Adipocyte (in vitro differentiated cells): Measurements from ENCODE around the gene LFNG.
"Not testable (repeated sequence)": the region's sequence is repeated elsewhere in the genome, so short reads cannot be mapped to it uniquely, and the experiment has no call there.

Experiments
- DNase-seq: peaks from one replicate; pipeline ENCODE4 v3.0.0-alpha.2; 2015; ENCODE audit warnings: low read depth
- H3K27me3 ChIP-seq: replicated peaks from 2 replicates; pipeline ENCODE4 v1.7.0; 2013; ENCODE audit warnings: mild to moderate bottlenecking, low read length, moderate library complexity; ENCODE audit not compliant: control insufficient read depth, insufficient read depth
- H3K36me3 ChIP-seq: 2 replicates; pipeline ENCODE4 v1.7.0; 2013; ENCODE audit warnings: low read length, mild to moderate bottlenecking, moderate library complexity; ENCODE audit not compliant: control insufficient read depth, insufficient read depth, severe bottlenecking
- H3K4me1 ChIP-seq: 2 replicates; pipeline ENCODE4 v1.7.0; 2013; ENCODE audit warnings: mild to moderate bottlenecking, low read length, moderate library complexity; ENCODE audit not compliant: control insufficient read depth, insufficient read depth
- H3K4me3 ChIP-seq: 2 replicates; pipeline ENCODE4 v1.7.0; 2013; ENCODE audit warnings: mild to moderate bottlenecking, low read length, moderate library complexity
- H3K9ac ChIP-seq: 2 replicates; pipeline ENCODE4 v1.7.0; 2013; ENCODE audit warnings: mild to moderate bottlenecking, low read length, moderate library complexity
- H3K9me3 ChIP-seq: 2 replicates; pipeline ENCODE4 v1.7.0; 2013; ENCODE audit warnings: mild to moderate bottlenecking, low read length, moderate library complexity; ENCODE audit not compliant: control insufficient read depth

LFNG gene

GRCh38 chr7:2546776-2547586 lies 27.4 kb downstream of the LFNG start:
- DNase-seq, result no peak
- no peak overlapping the region for H3K9ac ChIP-seq
- H3K4me1 ChIP-seq, result no peaks in the 10 kb centered on the region
- peaks cover 56% of the 10 kb centered on the region for H3K36me3 ChIP-seq
- H3K9me3 ChIP-seq, result no peaks in the 10 kb centered on the region
- H3K4me3 ChIP-seq, result no peak overlapping the region
- no peaks in the 10 kb centered on the region for H3K27me3 ChIP-seq

DNA sequence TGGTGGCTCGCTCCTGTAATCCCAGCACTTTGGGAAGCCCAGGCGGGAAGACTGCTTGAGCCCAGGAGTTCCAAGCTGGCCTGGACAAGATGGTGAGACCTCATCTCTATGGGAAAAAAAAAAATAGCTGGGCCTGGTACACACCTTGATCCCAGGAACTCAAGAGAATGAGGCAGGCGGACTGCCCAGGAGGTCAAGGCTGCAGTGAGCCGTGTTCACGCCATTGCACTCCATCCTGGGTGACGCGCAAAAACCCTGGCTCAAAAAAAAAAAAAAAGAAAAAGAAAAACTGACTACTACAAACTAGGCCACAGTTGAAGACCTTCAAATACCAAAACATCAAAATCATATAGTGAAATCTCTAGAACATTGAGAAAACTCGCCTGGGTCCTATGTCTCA lies 31.8 kb downstream of the LFNG start:
- Histone ChIP-seq H3K36me3 (peaks cover 27% of the 10 kb centered on the region), H3K27me3 (no peaks in the 10 kb centered on the region), H3K4me3 (no peak overlapping the region), H3K9me3 (no peaks in the 10 kb centered on the region), H3K4me1 (peaks cover 12% of the 10 kb centered on the region), H3K9ac (no peak overlapping the region)
- DNase-seq, result no peak

DNA sequence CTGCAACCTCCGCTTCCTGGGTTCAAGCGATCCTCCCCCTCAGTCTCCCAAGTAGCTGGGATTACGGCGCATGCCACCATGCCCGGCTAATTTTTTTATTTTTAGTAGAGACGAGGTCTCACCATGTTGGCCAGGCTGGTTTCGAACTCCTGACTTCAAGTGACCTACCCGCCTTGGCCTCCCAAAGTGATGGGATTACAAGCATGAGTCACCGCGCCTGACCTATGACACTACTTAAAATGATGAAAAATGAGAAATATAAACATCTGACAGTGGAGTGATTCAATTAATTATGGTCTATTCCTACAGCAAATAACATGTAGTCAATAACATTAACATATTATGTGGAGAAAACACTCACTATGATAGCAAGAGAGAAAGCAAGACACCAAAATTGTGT lies 33.5 kb downstream of the LFNG start:
- Histone ChIP-seq H3K36me3 (peaks cover 13% of the 10 kb centered on the region), H3K9me3 (no peaks in the 10 kb centered on the region), H3K27me3 (no peaks in the 10 kb centered on the region), H3K4me3 (no peak overlapping the region), H3K4me1 (peaks cover 12% of the 10 kb centered on the region), H3K9ac (no peak overlapping the region)
- no peak for DNase-seq

DNA sequence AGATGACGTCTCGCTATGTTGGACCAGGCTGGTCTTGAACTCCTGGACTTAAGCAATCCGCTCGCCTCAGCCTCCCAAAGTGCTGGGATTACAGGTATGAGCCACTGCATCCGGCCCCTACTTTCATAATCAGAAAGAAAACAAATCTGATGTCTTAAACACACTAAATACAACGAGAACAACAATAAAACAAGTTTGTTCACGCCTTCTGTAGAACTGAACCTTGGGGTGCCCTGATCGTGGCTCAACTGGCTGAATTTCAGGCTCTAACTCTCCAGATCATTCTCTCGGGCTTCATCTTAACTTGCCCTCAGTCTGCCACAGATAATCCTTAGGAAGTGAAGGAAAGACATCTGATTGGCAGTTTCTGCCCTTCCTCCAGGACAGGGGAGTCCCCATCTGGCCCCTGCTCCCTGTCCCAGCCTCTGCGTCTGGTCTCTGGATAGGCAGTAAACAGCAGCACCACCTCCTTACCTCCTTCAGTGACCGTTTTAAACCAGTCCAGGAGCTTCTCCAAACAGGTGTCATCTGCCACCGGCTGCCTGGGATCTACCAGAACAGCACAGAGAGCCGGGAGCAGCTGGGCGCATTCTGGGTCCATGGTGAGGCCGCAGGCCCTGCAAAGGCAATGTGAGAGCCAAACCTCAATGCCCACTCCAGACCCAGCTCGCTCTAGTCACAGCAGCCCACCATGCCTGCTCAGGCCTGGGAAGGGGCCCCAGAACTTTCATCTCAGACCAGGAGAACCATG lies 34.4 kb downstream of the LFNG start:
- DNase-seq, result no peak
- peaks cover 18% of the 10 kb centered on the region for H3K4me1 ChIP-seq
- peak overlapping the region; percentile 99 for H3K9ac ChIP-seq
- H3K36me3 ChIP-seq, result peaks cover 7% of the 10 kb centered on the region
- no peaks in the 10 kb centered on the region for H3K27me3 ChIP-seq
- H3K9me3 ChIP-seq, result no peaks in the 10 kb centered on the region
- peak overlapping the region; percentile 89 for H3K4me3 ChIP-seq

- H3K9ac ChIP-seq, result peak overlapping the region; percentile 99
- DNase-seq, result peak; percentile 14
- H3K9me3 ChIP-seq, result no peaks in the 10 kb centered on the region
- peak overlapping the region; percentile 89 for H3K4me3 ChIP-seq
- H3K27me3 ChIP-seq, result no peaks in the 10 kb centered on the region
- H3K36me3 ChIP-seq, result peaks cover under 1% of the 10 kb centered on the region
- H3K4me1 ChIP-seq, result peaks cover 18% of the 10 kb centered on the region
Measured at GRCh38 chr7:2554661-2555111, 35.1 kb downstream of the LFNG start.

- DNase-seq, result peak; percentile 97
- Histone ChIP-seq H3K4me1 (peaks cover 25% of the 10 kb centered on the region), H3K4me3 (peak within 1 kb of the TSS; percentile 89), H3K36me3 (no peaks in the 10 kb centered on the region), H3K9ac (peak within 1 kb of the TSS; percentile 99), H3K9me3 (no peaks in the 10 kb centered on the region), H3K27me3 (no peaks in the 10 kb centered on the region)
Measured at GRCh38 chr7:2555121-2556052, 35.8 kb downstream of the LFNG start, which contains the start of gene BRAT1. Gene BRAT1 (minus strand): TSS chr7:2555524. CDS start chr7:2554431, 1,093 bp downstream.

DNA sequence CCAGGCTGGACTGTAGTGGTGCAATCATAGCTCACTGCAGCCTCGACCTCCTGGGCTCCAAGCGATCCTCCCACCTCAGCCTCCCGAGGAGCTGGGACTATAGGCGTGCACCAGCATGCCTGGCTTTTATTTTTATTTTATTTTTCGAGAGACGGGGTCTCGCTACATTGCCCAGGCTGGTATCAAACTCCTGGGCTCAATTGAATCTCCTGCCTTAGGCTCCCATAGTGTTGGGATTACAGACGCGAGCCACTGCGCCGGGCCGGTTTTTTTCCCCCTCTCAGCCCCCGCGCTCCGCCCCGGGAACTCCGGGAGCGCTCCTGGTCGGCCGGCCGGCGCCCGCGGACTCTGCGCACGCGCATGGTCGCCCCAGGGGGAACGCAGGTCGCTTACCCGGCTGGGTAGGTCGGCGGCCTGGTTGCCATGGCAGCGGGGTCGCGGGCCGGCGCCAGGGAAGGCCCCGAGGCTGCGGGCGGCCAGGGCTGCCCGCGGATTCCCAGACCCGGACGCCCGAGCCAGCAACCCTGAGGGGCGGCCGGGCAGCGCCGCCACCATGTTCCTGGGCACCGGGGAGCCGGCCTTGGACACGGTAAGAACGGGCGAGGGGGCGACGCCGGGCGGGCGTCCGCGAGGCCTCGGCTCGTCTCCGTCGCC lies 39.2 kb downstream of the LFNG start, which contains the start of gene IQCE:
Gene IQCE, plus strand, starts transcription at position 351 of the 654 bp plus-strand sequence. Its CDS starts 203 bp downstream, at position 554.
- Histone ChIP-seq H3K9ac (peak within 1 kb of the TSS; percentile 90), H3K4me3 (peak within 1 kb of the TSS; percentile 92), H3K4me1 (peaks cover 25% of the 10 kb centered on the region), H3K9me3 (no peaks in the 10 kb centered on the region), H3K27me3 (no peaks in the 10 kb centered on the region), H3K36me3 (no peaks in the 10 kb centered on the region)
- peak; percentile 96 for DNase-seq

GRCh38 chr7:2559283-2559950 lies 39.8 kb downstream of the LFNG start:
- Histone ChIP-seq H3K9me3 (no peaks in the 10 kb centered on the region), H3K4me3 (peak overlapping the region; percentile 92), H3K36me3 (no peaks in the 10 kb centered on the region), H3K4me1 (peaks cover 18% of the 10 kb centered on the region), H3K27me3 (no peaks in the 10 kb centered on the region), H3K9ac (peak overlapping the region; percentile 90)
- peak; percentile 60 for DNase-seq

- not testable (repeated sequence) for H3K36me3 ChIP-seq, DNase-seq, H3K27me3 ChIP-seq, H3K4me3 ChIP-seq, H3K9me3 ChIP-seq, H3K9ac ChIP-seq
- H3K4me1 ChIP-seq, result peaks cover 17% of the 10 kb centered on the region
Measured at GRCh38 chr7:2563955-2564354, 44.4 kb downstream of the LFNG start.

DNA sequence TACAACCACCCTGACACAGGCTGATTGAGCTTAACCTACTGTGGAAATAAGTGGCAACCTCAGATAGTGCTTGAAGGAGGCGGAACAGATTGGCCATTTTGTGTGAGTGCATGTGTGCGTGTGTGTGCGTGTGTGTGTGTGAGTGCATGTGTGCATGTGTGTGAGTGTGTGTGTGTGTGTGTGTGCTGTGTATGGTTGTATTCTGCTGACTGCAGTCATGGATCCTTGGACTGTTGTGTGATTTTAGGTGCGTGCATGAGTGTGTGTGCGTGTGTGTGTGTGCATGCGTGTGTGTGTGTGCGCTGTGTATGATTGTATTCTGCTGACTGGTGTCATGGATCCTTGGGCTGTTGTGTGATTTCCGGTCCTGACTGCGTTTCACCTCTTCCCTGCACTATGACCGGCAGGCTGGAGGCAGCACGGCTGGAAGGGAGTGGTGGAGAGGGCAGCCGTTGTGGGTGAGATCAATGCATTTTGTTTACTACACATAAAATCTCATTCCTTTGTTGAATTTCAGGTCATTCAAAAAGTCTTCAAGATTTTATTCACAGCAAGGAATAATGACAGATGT lies 45.5 kb downstream of the LFNG start:
- H3K4me3 ChIP-seq, result no peak overlapping the region
- peaks cover 13% of the 10 kb centered on the region for H3K4me1 ChIP-seq
- no peaks in the 10 kb centered on the region for H3K27me3 ChIP-seq
- H3K9ac ChIP-seq, result no peak overlapping the region
- H3K36me3 ChIP-seq, result no peaks in the 10 kb centered on the region
- no peak for DNase-seq
- H3K9me3 ChIP-seq, result no peaks in the 10 kb centered on the region
